GM12874 (cell line): ENCODE measurements around the gene NEUROG1.

Source experiments
- CTCF ChIP-seq: IDR thresholded peaks from 2 replicates; pipeline ENCODE4 v1.5.1; 2011; ENCODE audit warnings: low read depth, mild to moderate bottlenecking, control low read depth, low read length, moderate library complexity; ENCODE audit not compliant: insufficient read depth

NEUROG1 gene

GRCh38 chr5:135533794-135534193 lies 2.0 kb downstream of the NEUROG1 start:
- no peak for TF ChIP-seq CTCF

- TF ChIP-seq CTCF = no peak
Measured at GRCh38 chr5:135533334-135533733, 2.4 kb downstream of the NEUROG1 start.

GRCh38 chr5:135526924-135527323 lies 8.8 kb downstream of the NEUROG1 start:
- TF ChIP-seq CTCF = no peak

DNA sequence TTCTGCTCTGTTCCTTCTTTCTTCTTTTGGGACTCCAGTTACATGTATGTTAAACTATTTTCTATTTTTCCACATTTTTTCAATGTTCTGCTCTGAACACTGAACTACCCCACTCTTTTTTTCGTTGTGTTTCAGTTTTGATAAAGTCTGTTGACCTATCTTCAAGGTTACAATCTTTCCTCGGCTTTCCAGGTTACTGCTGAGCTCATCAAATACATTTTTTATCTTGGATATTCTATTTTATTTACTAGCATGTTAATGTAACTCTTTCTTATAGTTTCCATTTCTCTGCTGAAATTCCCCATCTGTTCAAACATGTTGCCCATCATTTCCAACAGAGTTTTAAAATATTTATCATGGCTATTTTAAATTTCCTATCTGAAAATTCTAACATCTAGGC lies 13.8 kb downstream of the NEUROG1 start:
- no peak for TF ChIP-seq CTCF

DNA sequence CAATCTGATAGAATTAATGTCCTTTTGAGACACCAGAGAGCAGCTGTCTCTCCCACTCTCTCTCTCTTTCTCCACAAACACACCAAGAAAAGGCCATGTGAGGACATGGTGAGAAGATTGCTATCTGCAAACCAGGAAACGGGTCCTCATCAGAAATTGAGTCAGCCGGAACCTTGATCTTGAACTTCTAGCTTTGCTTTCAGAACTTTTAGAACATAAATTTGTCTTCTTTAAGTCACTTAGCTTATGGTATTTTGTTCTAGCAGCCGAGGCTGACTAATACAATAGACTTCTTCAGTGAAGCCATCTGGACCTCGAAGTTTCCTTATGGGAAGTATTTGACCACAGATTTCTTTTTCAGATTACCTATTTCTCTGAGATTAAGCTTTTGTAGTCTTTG lies 18.1 kb downstream of the NEUROG1 start:
- TF ChIP-seq CTCF = no peak

DNA sequence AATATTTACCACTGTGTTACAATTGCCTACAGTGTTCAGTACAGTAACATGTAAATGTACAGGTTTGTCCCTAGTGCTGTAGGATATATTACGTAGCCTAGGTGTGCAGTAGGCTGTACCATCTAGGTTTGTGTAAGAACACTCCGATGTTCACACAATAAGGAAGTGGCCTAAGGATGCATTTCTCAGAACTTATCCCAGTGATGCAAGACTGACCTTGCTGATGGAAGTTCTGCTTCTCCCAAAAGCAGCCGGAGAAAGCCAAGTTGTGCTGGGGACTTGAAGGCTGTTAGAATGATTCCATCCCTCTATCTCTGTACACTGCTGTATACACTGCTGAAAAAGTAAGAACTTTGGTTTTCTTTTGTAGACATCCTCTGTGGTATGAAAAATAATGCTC lies 21.6 kb downstream of the NEUROG1 start:
- no peak for TF ChIP-seq CTCF

GRCh38 chr5:135511761-135512575 lies 23.8 kb downstream of the NEUROG1 start:
- TF ChIP-seq CTCF = no peak

- TF ChIP-seq CTCF = no peak
Measured at GRCh38 chr5:135509995-135510394, 25.8 kb downstream of the NEUROG1 start.
